SK-N-SH (cell line): ENCODE results near the gene U2SURP. TPM values are rescaled to one million over a fixed set of nuclear protein-coding genes. Genes with fewer than 3 reads are reported as not detected.

ENCODE experiments used
- CTCF ChIA-PET: fragments of 300-600, 350-600 bp; formaldehyde crosslinking; extraction: SDS; loops from one replicate; lab custom pipeline; 2021; lab: Yijun Ruan, JAX
- POLR2A ChIA-PET: fragments of 350-600 bp; sonication (Branson Sonifier 250); formaldehyde crosslinking; extraction: SDS; loops from one replicate; lab custom pipeline; 2020; ENCODE audit warnings: antibody characterized with exemption, inconsistent platforms; lab: Yijun Ruan, JAX
- DNase-seq: peaks from one replicate; pipeline ENCODE4 v3.0.0; 2012
- H2AFZ ChIP-seq: fragments of 200-600 bp; sonication (generic); 2 replicates; pipeline ENCODE4 v1.8.1; 2016; ENCODE audit warnings: antibody characterized with exemption, mild to moderate bottlenecking, low read depth
- H3F3A ChIP-seq: fragments of 200-600 bp; sonication (generic); replicated peaks from 2 replicates; pipeline ENCODE3; 2016; ENCODE audit warnings: antibody characterized with exemption, mild to moderate bottlenecking; ENCODE audit not compliant: insufficient read depth
- H3K27ac ChIP-seq, 2 experiments: fragments of 200-500 bp in 1 of 2; fragments of 200-600 bp in 1 of 2; sonication (Bioruptor generic) in 1 of 2; sonication (generic), shearing (Covaris generic) in 1 of 2; 2 replicates each; pipeline versions ENCODE4 v1.5.1 to v1.6.1; 2014 to 2016; ENCODE audit warnings: low read depth in 2 of 2, inconsistent platforms in 1 of 2, low read length in 1 of 2, mild to moderate bottlenecking in 1 of 2, mixed read lengths in 1 of 2
- H3K27me3 ChIP-seq: fragments of 200-600 bp; sonication (generic), shearing (Covaris generic); 2 replicates; pipeline ENCODE4 v1.6.1; 2016; ENCODE audit warnings: mixed run types; ENCODE audit not compliant: insufficient read depth
- H3K36me3 ChIP-seq, 2 experiments: fragments of 200-500 bp in 1 of 2; fragments of 200-600 bp in 1 of 2; sonication (Bioruptor generic) in 1 of 2; sonication (generic) in 1 of 2; replicated peaks in 1 of 2; 2 replicates each; pipeline versions ENCODE3 to v1.5.1; 2014 to 2016; ENCODE audit warnings: low read length in 1 of 2, mild to moderate bottlenecking in 1 of 2; ENCODE audit not compliant: insufficient read depth in 2 of 2, control insufficient read depth in 1 of 2
- H3K4me1 ChIP-seq, 2 experiments: fragments of 200-500 bp in 1 of 2; fragments of 200-600 bp in 1 of 2; sonication (Bioruptor generic) in 1 of 2; sonication (generic), shearing (Covaris generic) in 1 of 2; 2 replicates each; pipeline versions ENCODE4 v1.5.1 to v1.6.1; 2014 to 2016; ENCODE audit warnings: low read depth in 1 of 2, low read length in 1 of 2, mixed run types in 1 of 2; ENCODE audit not compliant: insufficient read depth in 2 of 2, control insufficient read depth in 1 of 2
- H3K4me2 ChIP-seq: fragments of 200-600 bp; sonication (generic), shearing (Covaris generic); 2 replicates; pipeline ENCODE4 v1.6.1; 2017; ENCODE audit warnings: mixed run types
- H3K4me3 ChIP-seq, 2 experiments: fragments of 200-500 bp in 1 of 2; fragments of 200-600 bp in 1 of 2; sonication (Bioruptor generic) in 1 of 2; sonication (generic), shearing (Covaris generic) in 1 of 2; 2 replicates each; pipeline versions ENCODE4 v1.5.1 to v1.8.1; 2014 to 2016; ENCODE audit warnings: low read depth in 2 of 2, inconsistent platforms in 1 of 2, low read length in 1 of 2, mild to moderate bottlenecking in 1 of 2, mixed read lengths in 1 of 2, moderate library complexity in 1 of 2
- H3K79me2 ChIP-seq: fragments of 200-600 bp; sonication (generic); 2 replicates; pipeline ENCODE4 v1.8.1; 2017; ENCODE audit warnings: mild to moderate bottlenecking; ENCODE audit not compliant: insufficient read depth
- H3K9ac ChIP-seq: fragments of 200-600 bp; sonication (generic); 2 replicates; pipeline ENCODE4 v1.6.1; 2017; ENCODE audit warnings: mixed run types
- H3K9me2 ChIP-seq: fragments of 200-600 bp; sonication (generic); 2 replicates; pipeline ENCODE4 v1.6.1; 2017; ENCODE audit warnings: mixed run types
- H3K9me3 ChIP-seq: fragments of 200-600 bp; sonication (generic); 2 replicates; pipeline ENCODE4 v1.6.1; 2017; ENCODE audit warnings: mixed run types, mild to moderate bottlenecking, moderate library complexity
- H4K20me1 ChIP-seq: fragments of 200-600 bp; sonication (generic); 2 replicates; pipeline ENCODE4 v1.6.1; 2017; ENCODE audit warnings: mild to moderate bottlenecking, mixed run types; ENCODE audit not compliant: insufficient read depth
- CTCF ChIP-seq: fragments of 200-600 bp; sonication (generic); IDR thresholded peaks from 2 replicates; pipeline ENCODE4 v1.6.1; 2017; ENCODE audit warnings: antibody characterized with exemption, mild to moderate bottlenecking, moderate library complexity
- EZH2phosphoT487 ChIP-seq: fragments of 200-600 bp; sonication (generic); IDR thresholded peaks from 2 replicates; pipeline ENCODE4 v1.6.1; 2017; ENCODE audit warnings: low read depth, mixed run types, mild to moderate bottlenecking, antibody characterized with exemption, moderate library complexity, borderline replicate concordance
- FOSL2 ChIP-seq: IDR thresholded peaks from 2 replicates; pipeline ENCODE4 v1.4.0; 2012; ENCODE audit warnings: low read depth, mild to moderate bottlenecking, moderate library complexity, borderline replicate concordance
- FOXJ3 ChIP-seq: sonication (generic); formaldehyde crosslinking; IDR thresholded peaks from 2 replicates; pipeline ENCODE4 v1.5.1; 2020; ENCODE audit warnings: mild to moderate bottlenecking, missing genetic modification reagents
- MAX ChIP-seq: IDR thresholded peaks from 2 replicates; pipeline ENCODE4 v1.4.0; 2012; ENCODE audit warnings: low read depth
- MXI1 ChIP-seq: IDR thresholded peaks from 2 replicates; pipeline ENCODE4 v1.6.1; 2012; ENCODE audit warnings: mild to moderate bottlenecking, low read depth, low read length, improper control_type of control experiment
- NFIC ChIP-seq: IDR thresholded peaks from 2 replicates; pipeline ENCODE4 v1.4.0; 2012; ENCODE audit warnings: borderline replicate concordance
- PBX3 ChIP-seq: IDR thresholded peaks from 2 replicates; pipeline ENCODE4; 2012
- RCOR1 ChIP-seq: fragments of 150-350 bp; IDR thresholded peaks from 2 replicates; pipeline ENCODE4 v1.6.1; 2017; ENCODE audit warnings: antibody characterized with exemption, low read length
- REST ChIP-seq: IDR thresholded peaks from 2 replicates; pipeline ENCODE4 v1.6.1; 2012; ENCODE audit warnings: mild to moderate bottlenecking, low read depth, low read length, moderate library complexity
- USF1 ChIP-seq: IDR thresholded peaks from 2 replicates; pipeline ENCODE4 v1.4.0; 2012; ENCODE audit warnings: low read depth, borderline replicate concordance
- WGBS: methylation state at CpG from one replicate; pipeline ENCODE4 v1.1.6; 2017; ENCODE audit warnings: low lambda C conversion rate; 5-methylcytosine and 5-hydroxymethylcytosine counted together
- polyA plus RNA-seq, 3 experiments: library from polyadenylated mRNA; depleted of rRNA; stranded (reverse); fragments of >200 nt; gene quantifications; 2 replicates each; pipeline ENCODE4 v1.2.3, GENCODE V29; 2012
- TF ChIP-seq, protein P1 (sequence below): fragments of 150-350 bp; IDR thresholded peaks from 2 replicates; pipeline ENCODE4 v1.6.1; 2017; ENCODE audit warnings: antibody characterized with exemption, low read length, low read depth, borderline replicate concordance

The U2SURP gene
- polyA plus RNA-seq, 1 of the 3 experiments (the other 2 are of a cell fraction) = 10.9 TPM

- TF ChIP-seq, protein P1, sequence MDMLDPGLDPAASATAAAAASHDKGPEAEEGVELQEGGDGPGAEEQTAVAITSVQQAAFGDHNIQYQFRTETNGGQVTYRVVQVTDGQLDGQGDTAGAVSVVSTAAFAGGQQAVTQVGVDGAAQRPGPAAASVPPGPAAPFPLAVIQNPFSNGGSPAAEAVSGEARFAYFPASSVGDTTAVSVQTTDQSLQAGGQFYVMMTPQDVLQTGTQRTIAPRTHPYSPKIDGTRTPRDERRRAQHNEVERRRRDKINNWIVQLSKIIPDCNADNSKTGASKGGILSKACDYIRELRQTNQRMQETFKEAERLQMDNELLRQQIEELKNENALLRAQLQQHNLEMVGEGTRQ = no peak
- TF ChIP-seq REST = no peak
- no peak for TF ChIP-seq FOXJ3 (CRISPR knock-in tag)
These were observed 94.4 kb downstream of the U2SURP start (continued) for GRCh38 chr3:143095813-143096212.

DNA sequence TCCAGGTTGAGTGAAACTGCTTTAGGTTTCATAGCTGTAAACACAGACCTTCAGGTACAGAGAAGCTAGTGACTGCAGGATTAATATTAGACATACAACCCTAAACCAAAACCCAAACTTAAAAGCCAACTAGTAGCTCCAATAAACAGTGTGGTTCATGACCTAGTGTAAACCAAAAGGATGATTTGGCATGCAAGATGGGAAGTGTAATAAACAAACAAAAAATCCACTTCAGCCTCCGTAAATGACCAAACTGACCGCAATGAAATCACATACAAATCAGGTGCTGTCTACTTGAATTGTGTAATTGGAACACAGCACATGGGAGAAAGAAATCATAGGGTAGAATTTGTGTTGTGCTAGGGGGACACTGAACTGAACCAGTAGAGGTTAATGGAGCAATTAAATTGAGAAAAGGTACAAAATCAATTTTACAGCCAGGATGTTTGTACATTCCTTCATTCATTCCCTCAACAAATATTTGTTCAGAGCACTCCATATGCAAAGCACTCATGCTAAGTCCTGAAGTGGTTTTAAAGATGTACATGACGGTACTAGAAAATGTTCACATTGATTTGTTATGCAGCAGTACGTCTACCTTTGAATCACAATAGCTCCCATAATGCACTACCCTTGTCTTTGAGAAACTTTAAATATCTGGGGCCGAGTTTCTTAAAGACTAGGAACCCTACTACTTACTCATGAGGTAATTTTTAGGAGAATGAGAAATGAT is 96.8 kb downstream of the U2SURP start:
- H2AFZ ChIP-seq = no peak overlapping the region
- TF ChIP-seq USF1 (no peak), MXI1 (no peak), CTCF (no peak), NFIC (no peak), PBX3 (no peak), MAX (no peak), EZH2phosphoT487 (no peak), RCOR1 (no peak), FOSL2 (no peak)
- TF ChIP-seq, all 33 proteins: peak for 0
- Histone ChIP-seq H4K20me1 (no peaks in the 10 kb centered on the region), H3K9me2 (no peaks in the 10 kb centered on the region), H3K79me2 (no peaks in the 10 kb centered on the region), H3K27ac (no peak overlapping the region), H3K9ac (no peak overlapping the region), H3K4me1 (no peaks in the 10 kb centered on the region), H3K27me3 (peaks cover 3% of the 10 kb centered on the region; the same call in 1 of the 2 replicates), H3K36me3 (no peaks in the 10 kb centered on the region), H3K9me3 (no peaks in the 10 kb centered on the region), H3F3A (no peaks in the 10 kb centered on the region), H3K4me3 (no peak overlapping the region), H3K4me2 (no peak overlapping the region)
- POLR2A ChIA-PET = no interaction called here
- DNase-seq = no peak
- CTCF ChIA-PET = no interaction called here
- 41% methylated on average over 5 of the region's 5 CpGs for WGBS
